IPS-20b (cell line): ENCODE measurements around the gene CUTA.

Source experiments
- H3K27ac ChIP-seq: one replicate; pipeline ENCODE4 v1.5.1; 2013; ENCODE audit warnings: low read length
- H3K27me3 ChIP-seq: 2 replicates; pipeline ENCODE4 v1.6.1; 2013; ENCODE audit warnings: mild to moderate bottlenecking, low read length, inconsistent platforms; ENCODE audit not compliant: insufficient read depth
- H3K36me3 ChIP-seq: 2 replicates; pipeline ENCODE4 v1.6.1; 2013; ENCODE audit warnings: low read depth, mild to moderate bottlenecking, inconsistent platforms, low read length, moderate library complexity; ENCODE audit not compliant: insufficient read depth
- H3K4me1 ChIP-seq: 2 replicates; pipeline ENCODE4 v1.6.1; 2013; ENCODE audit warnings: mild to moderate bottlenecking, control low read depth, inconsistent platforms, low read length, moderate library complexity; ENCODE audit not compliant: insufficient read depth
- H3K4me3 ChIP-seq: 2 replicates; pipeline ENCODE4 v1.5.1; 2013; ENCODE audit warnings: mild to moderate bottlenecking, low read length, inconsistent platforms
- H3K9ac ChIP-seq: 2 replicates; pipeline ENCODE4 v1.6.1; 2013; ENCODE audit warnings: low read depth, mild to moderate bottlenecking, inconsistent platforms, low read length, moderate library complexity
- H3K9me3 ChIP-seq: 2 replicates; pipeline ENCODE4 v1.6.1; 2013; ENCODE audit warnings: mild to moderate bottlenecking, low read depth, low read length, inconsistent platforms; ENCODE audit not compliant: insufficient read depth

Gene CUTA

DNA sequence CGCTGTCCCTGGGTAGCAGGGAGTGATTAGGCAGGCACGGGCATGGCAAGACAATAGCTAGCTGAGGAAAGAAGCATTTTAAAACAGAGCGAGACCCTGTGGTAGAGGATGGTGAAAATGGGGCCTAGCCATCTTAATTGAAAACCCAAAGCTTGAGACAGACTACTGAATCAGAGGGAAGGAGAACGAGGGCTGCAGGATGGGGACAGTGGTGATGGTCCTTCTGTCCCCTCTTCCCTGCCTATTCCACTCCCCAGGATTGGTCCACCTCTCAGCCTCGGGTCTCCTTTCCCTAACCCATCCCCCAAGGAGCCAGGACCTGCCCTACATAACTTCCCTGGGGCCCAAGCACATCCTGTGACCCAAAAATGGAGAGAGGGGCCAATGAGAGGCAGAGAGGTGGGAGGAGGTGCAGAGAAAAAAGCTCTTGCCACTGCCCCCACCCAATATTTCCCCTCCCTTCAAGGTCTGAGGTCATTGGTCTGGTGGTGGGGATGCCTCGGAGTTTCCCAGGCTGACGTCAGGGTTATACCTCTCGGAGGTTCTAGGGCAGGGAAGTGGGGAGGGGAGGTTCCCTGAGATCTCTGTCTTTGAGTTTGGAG, 884 bp upstream of the CUTA start:
- peak overlapping the region; percentile 93 for H3K27ac ChIP-seq
- H3K36me3 ChIP-seq = peaks cover 44% of the 10 kb centered on the region
- no peaks in the 10 kb centered on the region for H3K27me3 ChIP-seq
- no peaks in the 10 kb centered on the region for H3K9me3 ChIP-seq
- H3K4me3 ChIP-seq = peak overlapping the region; percentile 91
- H3K9ac ChIP-seq = peak overlapping the region; percentile 87
- H3K4me1 ChIP-seq = peaks cover 21% of the 10 kb centered on the region

- H3K9ac ChIP-seq = peak overlapping the region; percentile 96
- peak overlapping the region; percentile 81 for H3K27ac ChIP-seq
- H3K36me3 ChIP-seq = peaks cover 44% of the 10 kb centered on the region
- peak overlapping the region; percentile 91 for H3K4me3 ChIP-seq
- H3K4me1 ChIP-seq = peaks cover 21% of the 10 kb centered on the region
- H3K9me3 ChIP-seq = no peaks in the 10 kb centered on the region
- H3K27me3 ChIP-seq = no peaks in the 10 kb centered on the region
Observed at GRCh38 chr6:33417128-33417902, 592 bp downstream of the CUTA start.

- Histone ChIP-seq H3K4me3 (peak overlapping the region; percentile 91), H3K36me3 (peaks cover 44% of the 10 kb centered on the region), H3K9ac (peak overlapping the region; percentile 96; the same call in 1 of the 2 replicates), H3K4me1 (peaks cover 22% of the 10 kb centered on the region), H3K9me3 (no peaks in the 10 kb centered on the region), H3K27me3 (no peaks in the 10 kb centered on the region), H3K27ac (peak overlapping the region; percentile 81)
Observed at GRCh38 chr6:33416386-33417127, 1.4 kb downstream of the CUTA start.

GRCh38 chr6:33415831-33416230, 2.1 kb downstream of the CUTA start:
- Histone ChIP-seq H3K9me3 (no peaks in the 10 kb centered on the region), H3K4me3 (peak overlapping the region; percentile 91; the same call in 1 of the 2 replicates), H3K27ac (no peak overlapping the region), H3K9ac (no peak overlapping the region), H3K36me3 (peaks cover 44% of the 10 kb centered on the region), H3K27me3 (no peaks in the 10 kb centered on the region), H3K4me1 (peaks cover 25% of the 10 kb centered on the region)

- Histone ChIP-seq H3K4me1 (peaks cover 25% of the 10 kb centered on the region), H3K9me3 (no peaks in the 10 kb centered on the region), H3K27me3 (no peaks in the 10 kb centered on the region), H3K4me3 (no peak overlapping the region), H3K27ac (no peak overlapping the region), H3K36me3 (peaks cover 44% of the 10 kb centered on the region), H3K9ac (no peak overlapping the region)
Observed at GRCh38 chr6:33414592-33415271, 3.2 kb downstream of the CUTA start.

DNA sequence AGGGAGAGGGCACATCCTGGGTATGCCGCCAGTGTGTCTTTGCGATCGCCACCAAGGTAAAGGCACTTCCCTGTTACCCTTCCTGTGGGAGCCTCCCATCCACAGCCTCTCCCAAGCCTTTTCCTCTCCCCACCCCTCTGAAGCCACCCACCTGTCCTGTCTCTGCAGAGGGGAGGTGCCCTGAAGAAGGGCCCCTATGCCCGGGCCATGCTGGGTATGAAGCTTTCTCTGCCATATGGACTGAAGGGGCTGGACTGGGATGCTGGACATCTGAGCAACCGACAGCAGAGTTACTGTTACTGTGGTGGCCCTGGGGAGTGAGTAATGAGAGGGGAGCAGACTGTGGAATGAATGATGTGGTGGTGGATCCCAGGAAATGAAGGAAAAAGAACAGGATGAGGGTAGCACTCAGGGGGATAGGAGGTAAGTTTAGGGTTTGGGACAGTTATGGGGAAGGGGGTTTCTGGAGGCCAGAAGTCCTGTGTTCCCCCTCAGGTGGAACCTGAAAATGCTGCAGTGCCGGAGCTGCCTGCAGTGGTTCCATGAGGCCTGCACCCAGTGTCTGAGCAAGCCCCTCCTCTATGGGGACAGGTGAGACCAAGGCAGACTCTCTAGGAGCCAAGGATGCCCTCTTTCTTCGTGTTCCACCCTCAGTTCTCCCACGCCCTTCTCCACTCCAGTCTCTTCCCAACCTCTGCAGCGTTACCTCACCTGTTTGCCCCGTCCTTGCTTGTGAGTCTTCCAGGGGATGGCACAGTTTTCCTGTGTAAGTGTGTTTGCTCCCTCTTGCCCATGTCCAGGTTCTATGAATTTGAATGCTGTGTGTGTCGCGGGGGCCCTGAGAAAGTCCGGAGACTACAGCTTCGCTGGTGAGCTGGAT, 4.4 kb downstream of the CUTA start:
- no peak overlapping the region for H3K4me3 ChIP-seq
- H3K9me3 ChIP-seq = no peaks in the 10 kb centered on the region
- H3K4me1 ChIP-seq = peaks cover 19% of the 10 kb centered on the region; the same call in 1 of the 2 replicates
- peaks cover 45% of the 10 kb centered on the region for H3K36me3 ChIP-seq
- no peaks in the 10 kb centered on the region for H3K27me3 ChIP-seq
- no peak overlapping the region for H3K9ac ChIP-seq
- H3K27ac ChIP-seq = no peak overlapping the region

- Histone ChIP-seq H3K9me3 (no peaks in the 10 kb centered on the region), H3K27ac (no peak overlapping the region), H3K27me3 (no peaks in the 10 kb centered on the region), H3K36me3 (peaks cover 56% of the 10 kb centered on the region), H3K4me3 (no peak overlapping the region), H3K9ac (no peak overlapping the region), H3K4me1 (peaks cover 18% of the 10 kb centered on the region; the same call in 1 of the 2 replicates)
Observed at GRCh38 chr6:33412140-33413009, 5.5 kb downstream of the CUTA start.

DNA sequence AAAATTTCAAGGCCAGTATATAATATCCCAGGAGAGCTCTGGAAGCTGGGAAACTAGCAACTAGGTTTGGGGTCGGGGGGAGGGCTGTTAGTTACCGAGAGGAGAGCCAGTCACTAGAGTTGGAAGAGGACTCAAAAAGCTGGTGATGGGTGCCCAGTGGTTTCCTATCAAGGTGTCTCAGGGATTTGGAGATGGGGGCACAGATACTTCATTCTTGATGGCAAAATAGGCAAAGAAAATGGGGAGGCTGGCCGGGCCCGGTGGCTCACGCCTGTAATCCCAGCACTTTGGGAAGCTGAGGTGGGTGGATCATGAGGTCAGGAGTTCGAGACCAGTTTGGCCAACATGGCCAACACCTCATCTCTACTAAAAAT, 6.3 kb downstream of the CUTA start:
- H3K36me3 ChIP-seq = peaks cover 62% of the 10 kb centered on the region
- H3K9ac ChIP-seq = peak overlapping the region; percentile 87; the same call in 1 of the 2 replicates
- no peaks in the 10 kb centered on the region for H3K9me3 ChIP-seq
- H3K27me3 ChIP-seq = no peaks in the 10 kb centered on the region
- peak overlapping the region; percentile 92 for H3K4me3 ChIP-seq
- H3K27ac ChIP-seq = no peak overlapping the region
- H3K4me1 ChIP-seq = peaks cover 17% of the 10 kb centered on the region; the same call in 1 of the 2 replicates

GRCh38 chr6:33410711-33411631, 6.9 kb downstream of the CUTA start, which contains the start of gene PHF1:
Gene PHF1 (plus strand): TSS chr6:33411014. CDS start chr6:33412264, 1,250 bp downstream.
- H3K27ac ChIP-seq = peak within 1 kb of the TSS; percentile 65
- H3K4me3 ChIP-seq = peak within 1 kb of the TSS; percentile 92
- H3K9ac ChIP-seq = peak within 1 kb of the TSS; percentile 87
- H3K36me3 ChIP-seq = peaks cover 64% of the 10 kb centered on the region
- H3K27me3 ChIP-seq = no peaks in the 10 kb centered on the region
- H3K4me1 ChIP-seq = peaks cover 11% of the 10 kb centered on the region; the same call in 1 of the 2 replicates
- no peaks in the 10 kb centered on the region for H3K9me3 ChIP-seq
